Stomach smooth muscle (tissue), 2 donors: ENCODE results near the gene UGT2B17.
"Not testable (repeated sequence)": the region's sequence is repeated elsewhere in the genome, so short reads cannot be mapped to it uniquely, and the experiment has no call there.

Experiments
- H3K27ac ChIP-seq: one replicate; pipeline ENCODE4 v1.7.0; 2013; ENCODE audit warnings: mild to moderate bottlenecking, low read length, inconsistent platforms
- H3K27me3 ChIP-seq, 2 donors: one replicate each; pipeline ENCODE4 v1.7.0; 2013; ENCODE audit warnings: low read length in 2 of 2; ENCODE audit not compliant: insufficient read depth in 2 of 2, control insufficient read depth in 1 of 2
- H3K36me3 ChIP-seq, 2 donors: one replicate each; pipeline ENCODE4 v1.7.0; 2013; ENCODE audit warnings: low read length in 2 of 2; ENCODE audit not compliant: control insufficient read depth in 2 of 2, insufficient read depth in 2 of 2
- H3K4me1 ChIP-seq: one replicate; pipeline ENCODE4 v1.7.0; 2013; ENCODE audit warnings: low read length; ENCODE audit not compliant: control insufficient read depth, insufficient read depth
- H3K4me3 ChIP-seq, 2 donors: one replicate each; pipeline ENCODE4 v1.7.0; 2013; ENCODE audit warnings: low read length in 2 of 2
- H3K9ac ChIP-seq, 2 donors: one replicate each; pipeline ENCODE4 v1.7.0; 2013; ENCODE audit warnings: low read length in 2 of 2, mild to moderate bottlenecking in 1 of 2
- H3K9me3 ChIP-seq, 2 donors: one replicate each; pipeline ENCODE4 v1.7.0; 2013; ENCODE audit warnings: low read length in 2 of 2; ENCODE audit not compliant: control insufficient read depth in 2 of 2
- donor health status: healthy.
- donor health status: Pancreatic carcinoma.

Gene UGT2B17

DNA sequence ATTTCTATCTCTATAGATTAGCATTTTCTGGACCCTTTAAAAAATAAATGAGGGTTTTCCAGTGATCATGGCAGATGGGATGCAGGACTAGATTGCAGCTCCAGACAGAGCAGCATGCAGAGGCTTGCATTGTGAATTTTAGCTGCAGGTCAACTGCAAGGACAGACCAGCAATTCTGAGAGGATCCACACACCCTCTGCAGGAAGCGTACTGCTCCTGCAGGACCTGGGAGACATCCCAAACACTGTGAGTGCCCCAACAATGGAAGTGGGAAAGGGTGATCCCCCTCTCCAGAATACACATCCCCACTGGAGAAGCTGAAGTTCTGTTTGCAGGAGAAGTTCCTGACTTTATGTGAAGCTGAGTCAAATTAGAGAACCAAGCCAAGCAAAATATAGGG lies 7.1 kb downstream of the UGT2B17 start:
- H3K27ac ChIP-seq, H3K9ac ChIP-seq, H3K36me3 ChIP-seq, H3K27me3 ChIP-seq, H3K9me3 ChIP-seq, H3K4me1 ChIP-seq, H3K4me3 ChIP-seq: not testable (repeated sequence)

DNA sequence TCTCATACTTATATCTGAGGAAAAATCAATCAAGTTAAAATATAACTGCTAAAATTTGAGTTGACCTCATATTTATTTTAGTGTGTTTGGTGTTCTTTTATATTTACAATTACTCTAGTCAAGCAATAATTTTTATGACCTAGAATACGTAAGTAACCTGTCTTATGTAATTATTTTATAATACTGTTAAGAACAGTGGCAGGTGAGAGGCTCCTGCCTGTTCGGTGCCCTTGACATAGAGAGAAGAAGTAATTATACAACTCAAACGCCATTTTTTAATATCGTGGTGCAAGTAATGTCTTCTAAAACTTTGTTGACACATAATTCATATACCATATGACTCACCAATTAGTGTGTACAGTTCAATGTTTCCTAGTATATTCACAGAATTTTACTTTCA lies 7.6 kb downstream of the UGT2B17 start:
- H3K9ac ChIP-seq, H3K4me1 ChIP-seq, H3K4me3 ChIP-seq, H3K27me3 ChIP-seq, H3K9me3 ChIP-seq, H3K36me3 ChIP-seq, H3K27ac ChIP-seq: not testable (repeated sequence)

DNA sequence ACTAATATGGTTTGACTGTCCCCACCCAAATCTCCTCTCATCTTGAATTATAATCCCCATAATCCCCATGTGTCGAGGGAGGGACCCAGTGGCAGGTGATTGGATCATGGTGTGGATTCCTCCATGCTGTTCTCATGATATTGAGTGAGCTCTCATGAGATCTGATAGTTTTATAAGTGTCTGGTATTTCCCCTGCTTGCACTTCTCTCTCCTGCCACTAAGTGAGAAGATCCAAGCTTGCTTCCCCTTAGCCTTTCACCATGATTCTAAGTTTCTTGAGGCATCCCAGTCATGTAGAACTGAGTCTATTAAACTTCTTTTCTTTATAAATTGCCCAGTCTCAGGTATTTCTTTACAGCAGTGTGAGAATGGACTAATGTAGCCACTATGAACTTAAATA lies 9.8 kb downstream of the UGT2B17 start:
- not testable (repeated sequence) for H3K4me1 ChIP-seq, H3K9me3 ChIP-seq, H3K9ac ChIP-seq, H3K27me3 ChIP-seq, H3K27ac ChIP-seq, H3K36me3 ChIP-seq, H3K4me3 ChIP-seq

DNA sequence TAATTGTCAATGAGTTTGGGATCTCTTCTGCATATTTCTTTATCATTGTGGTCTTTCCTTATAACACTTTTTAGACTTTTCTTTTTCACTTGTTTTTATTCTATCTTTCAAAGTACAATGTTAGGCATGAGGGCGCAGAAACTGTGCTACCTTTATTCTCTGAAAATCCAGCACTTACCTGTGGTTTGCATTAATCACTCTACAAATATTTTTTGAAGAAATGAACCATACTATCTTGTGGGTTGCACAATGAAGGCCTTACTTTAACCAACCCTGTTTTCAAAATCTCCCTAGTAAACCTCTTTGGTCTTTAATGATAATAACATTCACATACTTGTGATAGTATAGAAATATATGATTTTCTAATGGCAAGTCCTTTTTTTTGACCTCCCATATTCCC lies 11.0 kb downstream of the UGT2B17 start:
- H3K4me3 ChIP-seq, H3K9ac ChIP-seq, H3K27me3 ChIP-seq, H3K4me1 ChIP-seq, H3K36me3 ChIP-seq, H3K9me3 ChIP-seq, H3K27ac ChIP-seq: not testable (repeated sequence)

DNA sequence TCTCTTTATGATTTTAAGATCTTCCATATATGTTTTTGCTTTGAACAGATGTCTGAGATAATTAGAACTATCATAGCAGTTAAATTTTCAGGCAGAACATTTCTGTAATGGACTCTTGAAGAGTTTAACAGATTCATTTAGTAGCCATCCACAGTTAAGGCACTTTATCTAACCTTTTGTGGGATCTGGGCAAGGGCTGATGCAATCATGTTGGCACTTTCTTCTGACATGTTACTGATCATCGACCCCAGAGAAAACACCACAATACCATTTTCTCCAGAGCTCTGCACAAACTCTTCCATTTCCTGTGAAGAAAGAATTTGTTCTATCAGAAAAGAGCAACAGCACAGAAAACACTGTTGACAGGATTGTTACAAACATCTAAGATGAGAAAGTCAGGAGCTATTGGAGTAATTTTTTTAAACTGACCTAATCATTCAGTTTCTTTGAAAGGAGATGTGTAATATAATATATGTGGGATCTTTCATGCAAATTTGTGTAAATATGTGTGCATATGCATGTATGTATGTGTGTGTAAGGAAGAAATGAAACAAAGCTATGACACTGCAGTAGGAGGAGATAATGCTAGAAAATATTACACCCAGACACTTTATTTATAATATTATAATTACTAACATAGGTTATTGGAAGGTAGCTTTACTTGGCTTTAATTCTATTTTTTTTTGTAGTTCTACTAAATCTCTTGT lies 15.6 kb downstream of the UGT2B17 start:
- not testable (repeated sequence) for H3K27me3 ChIP-seq, H3K4me3 ChIP-seq, H3K4me1 ChIP-seq, H3K36me3 ChIP-seq, H3K9me3 ChIP-seq, H3K9ac ChIP-seq, H3K27ac ChIP-seq

DNA sequence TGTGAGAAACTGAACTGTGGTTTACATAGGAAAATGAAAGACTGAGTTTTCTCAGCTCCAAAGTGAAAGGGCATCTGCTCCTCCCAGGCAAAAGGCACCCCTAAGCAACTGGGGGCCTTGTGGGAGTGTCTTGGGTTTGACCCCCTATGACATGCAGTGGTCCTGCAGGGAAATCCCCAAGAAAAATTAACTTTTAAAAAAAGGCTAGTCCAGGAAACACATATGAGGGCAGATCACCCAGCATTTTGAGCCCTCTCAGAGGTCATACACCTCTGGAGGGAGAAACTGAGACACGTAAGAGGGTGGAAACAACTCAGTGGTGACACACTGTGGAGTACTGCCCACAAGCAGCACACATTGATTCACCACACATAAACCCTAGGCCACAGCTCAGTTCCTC lies 22.3 kb downstream of the UGT2B17 start:
- H3K4me3 ChIP-seq, H3K9me3 ChIP-seq, H3K9ac ChIP-seq, H3K27ac ChIP-seq, H3K36me3 ChIP-seq, H3K4me1 ChIP-seq, H3K27me3 ChIP-seq: not testable (repeated sequence)

DNA sequence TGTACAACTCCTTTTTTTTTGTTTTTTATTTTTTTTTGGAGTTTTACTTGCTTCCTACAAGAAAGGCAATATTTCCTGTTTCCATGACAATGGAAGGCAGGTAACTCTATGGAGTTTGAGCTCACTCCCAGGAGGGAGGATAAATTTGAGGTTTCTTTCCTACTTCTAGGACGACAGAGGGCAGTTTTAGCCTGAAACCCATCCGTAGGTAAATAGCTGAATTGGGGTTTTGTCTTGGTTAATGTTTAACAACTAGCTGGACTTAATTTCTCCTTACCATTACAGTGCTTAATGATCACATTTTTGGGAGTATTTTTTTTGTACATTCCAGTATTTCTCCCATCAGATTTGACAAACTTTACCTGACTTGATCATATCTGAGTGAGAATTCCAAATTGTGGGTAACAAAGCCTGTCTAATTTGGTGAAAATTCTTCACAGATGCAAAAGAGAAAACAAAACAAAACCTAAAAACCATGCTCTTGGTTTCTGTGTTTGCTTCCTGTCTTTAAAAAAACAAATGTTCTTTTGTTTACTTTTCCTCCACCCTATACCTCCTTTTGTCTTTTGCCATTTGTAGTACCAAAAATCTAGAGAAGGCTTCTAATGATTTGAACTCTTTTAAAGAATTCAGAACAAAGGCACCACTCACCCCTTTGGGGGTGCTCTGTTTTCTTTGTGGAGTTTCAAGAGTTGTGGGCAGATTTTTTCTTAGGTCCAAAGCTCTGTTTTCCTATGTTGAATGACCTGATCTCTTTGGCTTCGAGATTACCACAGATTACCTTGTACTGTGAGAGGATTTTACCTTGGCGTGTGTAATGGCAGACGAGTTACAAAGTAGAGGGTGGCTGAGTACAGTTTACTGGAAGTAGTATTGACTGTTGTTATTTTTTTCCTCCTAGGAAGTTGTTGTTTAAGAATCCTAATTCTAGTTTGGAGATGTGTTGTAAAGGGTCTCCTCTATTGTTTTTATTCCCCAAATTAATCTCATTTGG lies 23.0 kb downstream of the UGT2B17 start:
- not testable (repeated sequence) for H3K9ac ChIP-seq, H3K9me3 ChIP-seq, H3K36me3 ChIP-seq, H3K4me3 ChIP-seq, H3K27me3 ChIP-seq, H3K4me1 ChIP-seq, H3K27ac ChIP-seq

DNA sequence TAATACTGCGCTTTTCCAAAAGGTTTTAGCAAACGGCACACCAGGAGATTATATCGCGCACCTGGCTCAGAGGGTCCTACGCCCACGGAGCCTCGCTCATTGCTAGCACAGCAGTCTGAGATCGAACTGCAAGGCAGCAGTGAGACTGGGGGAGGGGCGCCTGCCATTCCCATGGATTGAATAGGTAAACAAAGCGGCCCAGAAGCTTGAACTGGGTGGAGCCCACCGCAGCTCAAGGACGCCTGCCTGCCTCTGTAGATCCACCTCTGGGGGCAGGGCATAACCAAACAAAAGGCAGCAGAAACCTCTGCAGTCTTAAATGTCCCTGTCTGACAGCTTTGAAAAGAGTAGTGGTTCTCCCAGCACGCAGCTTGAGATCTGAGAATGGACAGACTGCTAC lies 33.4 kb downstream of the UGT2B17 start:
- not testable (repeated sequence) for H3K9me3 ChIP-seq, H3K27me3 ChIP-seq, H3K27ac ChIP-seq, H3K4me1 ChIP-seq, H3K9ac ChIP-seq, H3K4me3 ChIP-seq, H3K36me3 ChIP-seq

DNA sequence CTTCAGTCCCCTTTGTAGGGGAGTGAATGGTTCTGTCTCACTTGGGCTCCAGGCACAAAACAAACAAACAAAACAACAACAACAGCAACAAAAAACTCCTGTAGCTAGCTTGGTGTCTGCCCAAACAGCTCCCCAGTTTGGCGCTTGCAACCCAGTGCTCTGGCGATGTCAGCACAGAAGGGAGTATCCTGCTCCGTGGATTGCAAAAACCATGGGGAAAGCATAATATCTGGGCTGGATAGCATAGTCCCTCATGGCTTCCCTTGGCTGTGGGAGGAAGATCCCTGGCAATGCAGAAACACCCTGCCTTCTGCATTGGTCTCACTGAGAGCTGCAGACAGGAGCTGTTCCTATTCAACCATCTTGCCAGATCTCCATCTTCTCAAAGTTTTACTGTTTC lies 39.7 kb downstream of the UGT2B17 start:
- Histone ChIP-seq H3K27me3 (no peaks in the 10 kb centered on the region), H3K9ac (no peak overlapping the region), H3K27ac (no peak overlapping the region), H3K36me3 (no peaks in the 10 kb centered on the region), H3K9me3 (no peaks in the 10 kb centered on the region), H3K4me1 (no peaks in the 10 kb centered on the region), H3K4me3 (no peak overlapping the region)

DNA sequence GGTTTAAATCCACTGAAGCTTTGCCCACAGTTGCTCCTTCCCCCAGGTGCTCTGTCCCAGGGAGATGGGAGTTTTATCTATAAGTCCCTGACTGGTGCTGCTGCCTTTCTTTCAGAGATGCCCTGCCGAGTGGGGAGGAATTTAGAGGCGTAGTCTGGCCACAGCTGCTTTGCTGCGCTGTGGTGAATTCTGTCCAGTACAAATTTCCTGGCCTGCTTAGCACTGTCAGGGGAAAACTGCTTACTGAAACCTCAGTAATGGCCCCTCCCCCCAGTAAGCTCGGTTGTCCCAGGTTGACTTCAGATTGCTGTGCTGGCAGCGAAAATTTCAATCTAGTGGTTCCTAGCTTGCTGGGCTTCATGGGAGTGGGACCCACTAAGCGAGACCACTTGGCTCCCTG lies 40.1 kb downstream of the UGT2B17 start:
- Histone ChIP-seq H3K9me3 (no peaks in the 10 kb centered on the region), H3K36me3 (no peaks in the 10 kb centered on the region), H3K27ac (no peak overlapping the region), H3K27me3 (no peaks in the 10 kb centered on the region), H3K4me1 (no peaks in the 10 kb centered on the region), H3K9ac (no peak overlapping the region), H3K4me3 (no peak overlapping the region)

DNA sequence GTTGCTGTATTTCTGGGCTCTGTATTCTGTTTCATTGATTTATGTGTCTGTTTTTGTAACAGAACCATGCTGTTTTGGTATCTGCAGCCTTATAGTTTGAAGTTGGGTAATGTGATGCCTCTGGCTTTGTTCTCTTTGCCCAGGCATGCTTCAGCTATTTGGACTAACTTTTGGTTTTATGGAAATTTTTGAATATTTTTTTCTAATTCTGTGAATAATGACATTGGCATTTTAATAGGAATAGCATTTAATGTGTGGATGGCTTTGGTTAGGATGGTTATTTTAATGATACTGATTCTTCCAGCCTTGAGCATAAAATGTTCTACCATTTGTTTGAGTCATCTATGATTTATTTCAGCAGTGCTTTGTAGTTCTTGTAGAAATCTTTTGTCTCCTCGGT lies 53.9 kb downstream of the UGT2B17 start:
- H3K4me1 ChIP-seq, H3K9ac ChIP-seq, H3K36me3 ChIP-seq, H3K27me3 ChIP-seq, H3K27ac ChIP-seq, H3K9me3 ChIP-seq, H3K4me3 ChIP-seq: not testable (repeated sequence)
